Measurements from ENCODE around the gene LATS1. TPM values are rescaled to one million over a fixed set of nuclear protein-coding genes. Genes with fewer than 3 reads are reported as not detected.

The LATS1 gene
- total and polyA plus RNA-seq, 10 of the 15 experiments (the other 5 are each of a cell fraction or from before 2014, with no cell fraction given), result 2.1 to 15.6 (median 11.0) TPM

DNA sequence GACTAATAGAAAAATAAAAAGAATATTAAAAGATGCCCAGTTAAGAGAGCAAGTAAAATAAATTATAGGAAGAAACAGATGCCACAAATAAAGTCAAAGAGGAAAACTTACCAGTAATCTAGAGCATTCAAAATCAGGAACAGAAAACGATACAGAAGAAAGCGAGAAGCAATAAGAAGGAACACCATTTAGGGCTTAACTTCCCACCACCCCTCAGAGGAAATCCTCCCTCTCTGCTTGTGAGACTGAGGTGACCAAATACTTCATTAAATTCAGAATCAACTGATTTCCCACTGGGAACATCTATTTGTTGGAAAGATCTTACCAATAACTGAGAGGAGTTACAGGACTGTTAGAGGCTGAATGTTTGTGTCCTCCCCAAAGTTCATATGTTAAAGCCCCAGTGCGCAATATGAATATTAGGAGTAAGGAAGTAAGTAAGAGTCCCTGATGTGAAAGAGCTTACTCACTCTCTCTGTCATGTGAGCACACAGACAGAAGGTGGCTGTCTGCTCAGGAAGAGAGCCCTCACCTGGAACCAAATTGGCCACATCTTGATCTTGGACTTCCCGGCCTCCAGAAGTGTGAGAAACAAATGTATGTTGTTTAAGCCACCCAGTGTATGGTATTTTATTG, 88.9 kb downstream of the LATS1 start (continued):
- TF ChIP-seq, protein P1, sequence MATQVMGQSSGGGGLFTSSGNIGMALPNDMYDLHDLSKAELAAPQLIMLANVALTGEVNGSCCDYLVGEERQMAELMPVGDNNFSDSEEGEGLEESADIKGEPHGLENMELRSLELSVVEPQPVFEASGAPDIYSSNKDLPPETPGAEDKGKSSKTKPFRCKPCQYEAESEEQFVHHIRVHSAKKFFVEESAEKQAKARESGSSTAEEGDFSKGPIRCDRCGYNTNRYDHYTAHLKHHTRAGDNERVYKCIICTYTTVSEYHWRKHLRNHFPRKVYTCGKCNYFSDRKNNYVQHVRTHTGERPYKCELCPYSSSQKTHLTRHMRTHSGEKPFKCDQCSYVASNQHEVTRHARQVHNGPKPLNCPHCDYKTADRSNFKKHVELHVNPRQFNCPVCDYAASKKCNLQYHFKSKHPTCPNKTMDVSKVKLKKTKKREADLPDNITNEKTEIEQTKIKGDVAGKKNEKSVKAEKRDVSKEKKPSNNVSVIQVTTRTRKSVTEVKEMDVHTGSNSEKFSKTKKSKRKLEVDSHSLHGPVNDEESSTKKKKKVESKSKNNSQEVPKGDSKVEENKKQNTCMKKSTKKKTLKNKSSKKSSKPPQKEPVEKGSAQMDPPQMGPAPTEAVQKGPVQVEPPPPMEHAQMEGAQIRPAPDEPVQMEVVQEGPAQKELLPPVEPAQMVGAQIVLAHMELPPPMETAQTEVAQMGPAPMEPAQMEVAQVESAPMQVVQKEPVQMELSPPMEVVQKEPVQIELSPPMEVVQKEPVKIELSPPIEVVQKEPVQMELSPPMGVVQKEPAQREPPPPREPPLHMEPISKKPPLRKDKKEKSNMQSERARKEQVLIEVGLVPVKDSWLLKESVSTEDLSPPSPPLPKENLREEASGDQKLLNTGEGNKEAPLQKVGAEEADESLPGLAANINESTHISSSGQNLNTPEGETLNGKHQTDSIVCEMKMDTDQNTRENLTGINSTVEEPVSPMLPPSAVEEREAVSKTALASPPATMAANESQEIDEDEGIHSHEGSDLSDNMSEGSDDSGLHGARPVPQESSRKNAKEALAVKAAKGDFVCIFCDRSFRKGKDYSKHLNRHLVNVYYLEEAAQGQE (IDR thresholded peaks at IDR 0.05; ENCODE audit: low read depth, low read length), result no peak
- TF ChIP-seq MAX (IDR thresholded peaks at IDR 0.05; ENCODE audit: low read depth, low read length) (no peak), PML (IDR thresholded peaks at IDR 0.05; ENCODE audit: low read length) (no peak), NFIC (IDR thresholded peaks at IDR 0.05; ENCODE audit: low read depth, low read length) (peak; percentile 41; the same call in 1 of the 2 replicates), POLR2AphosphoS5 (IDR thresholded peaks at IDR 0.05; ENCODE audit: low read length) (no peak), EGR1 (IDR thresholded peaks at IDR 0.05; ENCODE audit: borderline replicate concordance in 1 of 2, low read depth in 2 of 2, low read length in 2 of 2) (no peak), TAF1 (IDR thresholded peaks at IDR 0.05; ENCODE audit: borderline replicate concordance, low read depth, low read length) (no peak), HDAC6 (IDR thresholded peaks at IDR 0.05; ENCODE audit: unreplicated experiment) (no peak), SMAD5 (IDR thresholded peaks at IDR 0.05; ENCODE audit: low read depth) (no peak), SPI1 (IDR thresholded peaks at IDR 0.05; ENCODE audit: borderline replicate concordance, insufficient read depth, low read depth, low read length) (peak; percentile 60; the same call in 1 of the 2 replicates), RAD21 (IDR thresholded peaks at IDR 0.05; ENCODE audit: insufficient read depth, low read depth, low read length) (peak; percentile 17; the same call in 1 of the 2 replicates)
- TF ChIP-seq, protein P2, sequence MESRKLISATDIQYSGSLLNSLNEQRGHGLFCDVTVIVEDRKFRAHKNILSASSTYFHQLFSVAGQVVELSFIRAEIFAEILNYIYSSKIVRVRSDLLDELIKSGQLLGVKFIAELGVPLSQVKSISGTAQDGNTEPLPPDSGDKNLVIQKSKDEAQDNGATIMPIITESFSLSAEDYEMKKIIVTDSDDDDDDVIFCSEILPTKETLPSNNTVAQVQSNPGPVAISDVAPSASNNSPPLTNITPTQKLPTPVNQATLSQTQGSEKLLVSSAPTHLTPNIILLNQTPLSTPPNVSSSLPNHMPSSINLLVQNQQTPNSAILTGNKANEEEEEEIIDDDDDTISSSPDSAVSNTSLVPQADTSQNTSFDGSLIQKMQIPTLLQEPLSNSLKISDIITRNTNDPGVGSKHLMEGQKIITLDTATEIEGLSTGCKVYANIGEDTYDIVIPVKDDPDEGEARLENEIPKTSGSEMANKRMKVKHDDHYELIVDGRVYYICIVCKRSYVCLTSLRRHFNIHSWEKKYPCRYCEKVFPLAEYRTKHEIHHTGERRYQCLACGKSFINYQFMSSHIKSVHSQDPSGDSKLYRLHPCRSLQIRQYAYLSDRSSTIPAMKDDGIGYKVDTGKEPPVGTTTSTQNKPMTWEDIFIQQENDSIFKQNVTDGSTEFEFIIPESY (IDR thresholded peaks at IDR 0.05), result no peak

Measured in GM12878 (cell line).